ENCODE results near the gene LYPD6B.

The LYPD6B gene

DNA sequence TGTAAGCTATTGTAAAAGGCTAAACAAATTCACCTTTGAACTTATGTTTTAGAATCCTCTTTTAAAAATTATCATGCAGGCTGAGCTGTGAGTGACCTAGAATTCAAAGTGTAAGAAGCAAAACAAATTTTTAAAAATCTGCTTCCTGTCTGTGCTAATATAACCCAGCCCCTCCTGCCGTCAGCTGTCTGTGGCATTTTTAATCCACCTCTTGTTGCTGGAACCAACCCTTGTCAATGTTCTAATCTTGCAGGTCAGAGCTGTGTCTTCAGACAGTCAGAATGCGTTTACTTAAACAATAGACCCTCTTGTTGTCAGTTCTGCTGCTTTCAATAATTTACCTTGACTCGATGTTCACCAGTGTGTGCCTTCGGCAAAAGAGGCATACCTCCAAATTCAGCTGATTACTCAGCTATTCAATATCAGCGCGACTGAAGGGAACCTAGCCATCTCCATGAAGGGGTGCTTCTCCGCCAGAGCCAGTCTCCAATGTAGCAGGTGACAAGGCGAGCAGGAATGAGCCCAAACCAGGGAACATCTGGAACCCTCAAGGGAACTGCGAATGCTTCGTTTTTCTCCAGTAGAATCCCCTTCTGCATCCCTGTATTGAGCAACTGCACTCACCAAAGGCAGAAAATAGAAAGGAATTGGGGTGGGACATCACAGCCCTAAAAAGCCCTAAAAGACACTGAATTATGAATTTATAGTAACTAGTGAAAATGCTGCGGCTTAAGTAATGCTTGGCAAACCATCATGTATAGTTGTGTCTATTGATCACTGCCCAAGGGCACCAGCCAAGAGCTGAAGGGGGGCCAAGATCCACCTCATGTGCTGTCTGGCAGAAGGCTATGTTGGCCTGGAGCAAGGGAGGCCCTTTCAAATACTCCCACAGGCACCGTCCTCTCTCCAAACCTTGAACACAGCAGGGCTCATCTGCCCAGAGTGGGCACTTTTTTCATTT, 62.5 kb downstream of the LYPD6B start:
- DNase-seq (ENCODE audit: low read depth): no peak
- no peak overlapping the region for H3K4me3 ChIP-seq (ENCODE audit: low read length)
- no peaks in the 10 kb centered on the region for H3K4me1 ChIP-seq (ENCODE audit: control insufficient read depth, insufficient read depth, low read length)
- no peaks in the 10 kb centered on the region for H3K36me3 ChIP-seq (ENCODE audit: control insufficient read depth, insufficient read depth, low read length, severe bottlenecking)
- H3K9me3 ChIP-seq (ENCODE audit: control insufficient read depth, low read length): peaks cover 4% of the 10 kb centered on the region
- H3K9ac ChIP-seq (ENCODE audit: low read length): no peak overlapping the region
- H3K27me3 ChIP-seq (replicated peaks; ENCODE audit: control insufficient read depth, insufficient read depth, low read length): peaks cover 21% of the 10 kb centered on the region

DNA sequence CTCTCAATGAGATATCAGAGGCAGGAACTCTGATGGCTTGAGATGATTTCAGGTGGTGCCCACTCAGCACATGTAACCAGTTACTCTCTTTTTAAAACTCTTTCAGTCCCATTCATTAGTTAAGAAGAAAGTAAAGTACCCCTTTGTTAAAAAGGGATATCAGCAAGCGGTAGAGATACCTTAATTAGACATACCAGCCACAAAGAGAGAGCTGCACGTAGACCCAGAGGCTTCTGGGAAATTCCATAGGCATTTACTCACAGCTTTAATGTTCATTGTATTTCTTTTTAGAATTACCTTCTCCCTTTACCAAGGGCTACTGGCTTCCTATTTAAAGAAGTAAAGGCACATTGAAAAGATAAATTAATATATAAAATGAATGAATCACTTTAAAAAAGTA, 63.3 kb downstream of the LYPD6B start:
- H3K9ac ChIP-seq (ENCODE audit: low read length): no peak overlapping the region
- H3K4me3 ChIP-seq (ENCODE audit: low read length): no peak overlapping the region
- peaks cover 18% of the 10 kb centered on the region for H3K27me3 ChIP-seq (replicated peaks; ENCODE audit: control insufficient read depth, insufficient read depth, low read length)
- no peaks in the 10 kb centered on the region for H3K36me3 ChIP-seq (ENCODE audit: control insufficient read depth, insufficient read depth, low read length, severe bottlenecking)
- H3K4me1 ChIP-seq (ENCODE audit: control insufficient read depth, insufficient read depth, low read length): no peaks in the 10 kb centered on the region
- peaks cover 11% of the 10 kb centered on the region for H3K9me3 ChIP-seq (ENCODE audit: control insufficient read depth, low read length)
- no peak for DNase-seq (ENCODE audit: low read depth)

DNA sequence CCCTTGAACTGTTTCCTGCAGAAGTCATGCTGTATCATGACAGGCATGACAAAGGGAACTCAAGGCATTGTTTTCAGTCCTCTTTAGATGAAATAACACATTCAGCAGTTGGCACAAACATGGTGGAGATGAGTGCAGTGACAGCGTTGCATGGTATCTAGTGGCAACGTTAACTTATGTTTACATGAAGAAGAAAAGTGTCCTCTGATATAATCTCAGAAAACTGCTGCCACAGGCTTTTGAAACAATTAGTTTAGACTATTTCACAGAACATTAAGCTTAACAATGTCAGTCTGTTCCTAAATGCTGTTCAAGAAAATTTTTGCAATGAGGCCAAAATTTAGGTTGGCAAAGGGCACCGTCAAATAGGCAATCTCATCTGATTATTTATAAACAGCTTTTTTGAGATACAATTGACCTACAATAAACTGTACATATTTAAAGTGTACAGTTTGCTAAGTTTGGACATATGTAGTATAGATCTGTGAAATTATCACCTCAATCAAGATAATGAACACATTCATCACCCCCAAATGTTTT, 64.7 kb downstream of the LYPD6B start:
- Histone ChIP-seq H3K36me3 (ENCODE audit: control insufficient read depth, insufficient read depth, low read length, severe bottlenecking) (no peaks in the 10 kb centered on the region), H3K4me3 (ENCODE audit: low read length) (no peak overlapping the region), H3K4me1 (ENCODE audit: control insufficient read depth, insufficient read depth, low read length) (no peaks in the 10 kb centered on the region), H3K9ac (ENCODE audit: low read length) (no peak overlapping the region), H3K27me3 (replicated peaks; ENCODE audit: control insufficient read depth, insufficient read depth, low read length) (peaks cover 12% of the 10 kb centered on the region), H3K9me3 (ENCODE audit: control insufficient read depth, low read length) (peaks cover 11% of the 10 kb centered on the region)
- no peak for DNase-seq (ENCODE audit: low read depth)

DNA sequence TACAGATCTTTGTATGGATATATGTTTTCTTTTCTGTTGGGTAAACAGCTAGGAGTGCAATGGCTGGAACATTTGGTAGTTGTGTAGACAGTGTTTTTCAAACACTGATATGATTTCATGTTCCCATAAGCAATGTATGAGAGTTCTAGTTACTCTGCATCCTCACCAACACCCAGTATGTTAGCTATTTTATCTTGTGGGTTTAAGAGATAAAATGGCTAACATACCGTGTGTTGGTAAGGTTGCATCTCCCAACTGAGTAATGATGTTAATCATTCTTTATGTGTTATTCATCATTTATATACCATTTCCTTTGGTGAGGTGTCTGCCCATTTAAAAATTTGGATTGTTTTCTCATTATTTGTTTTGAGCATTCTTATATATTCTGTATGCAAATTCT, 65.7 kb downstream of the LYPD6B start:
- H3K27me3 ChIP-seq (replicated peaks; ENCODE audit: control insufficient read depth, insufficient read depth, low read length): peaks cover 12% of the 10 kb centered on the region
- peaks cover 11% of the 10 kb centered on the region for H3K9me3 ChIP-seq (ENCODE audit: control insufficient read depth, low read length)
- no peaks in the 10 kb centered on the region for H3K4me1 ChIP-seq (ENCODE audit: control insufficient read depth, insufficient read depth, low read length)
- H3K36me3 ChIP-seq (ENCODE audit: control insufficient read depth, insufficient read depth, low read length, severe bottlenecking): no peaks in the 10 kb centered on the region
- H3K4me3 ChIP-seq (ENCODE audit: low read length): no peak overlapping the region
- no peak for DNase-seq (ENCODE audit: low read depth)
- no peak overlapping the region for H3K9ac ChIP-seq (ENCODE audit: low read length)

DNA sequence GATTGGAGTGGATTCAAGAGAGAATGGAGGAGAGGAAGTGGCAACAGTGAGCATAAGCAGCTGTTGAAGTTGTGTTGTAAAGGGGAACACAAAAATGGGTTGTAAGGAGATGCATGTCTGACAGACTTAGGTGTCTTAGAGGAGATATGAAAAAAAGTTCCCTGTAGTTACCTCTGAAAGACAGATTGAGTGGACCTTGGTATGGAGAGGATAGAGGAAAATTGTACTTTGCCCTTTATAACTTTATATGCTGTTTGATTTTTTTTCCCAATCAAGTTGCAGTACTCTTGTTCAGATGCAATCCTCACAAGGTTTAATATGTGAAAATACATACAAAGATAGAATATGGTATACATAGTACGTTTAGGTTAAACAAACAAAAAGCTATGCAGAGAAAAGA, 73.6 kb downstream of the LYPD6B start:
- Histone ChIP-seq H3K36me3 (ENCODE audit: control insufficient read depth, insufficient read depth, low read length, severe bottlenecking) (no peaks in the 10 kb centered on the region), H3K4me1 (ENCODE audit: control insufficient read depth, insufficient read depth, low read length) (no peaks in the 10 kb centered on the region), H3K4me3 (ENCODE audit: low read length) (no peak overlapping the region), H3K9me3 (ENCODE audit: control insufficient read depth, low read length) (peaks cover 3% of the 10 kb centered on the region), H3K27me3 (replicated peaks; ENCODE audit: control insufficient read depth, insufficient read depth, low read length) (no peaks in the 10 kb centered on the region), H3K9ac (ENCODE audit: low read length) (no peak overlapping the region)
- DNase-seq (ENCODE audit: low read depth): no peak

DNA sequence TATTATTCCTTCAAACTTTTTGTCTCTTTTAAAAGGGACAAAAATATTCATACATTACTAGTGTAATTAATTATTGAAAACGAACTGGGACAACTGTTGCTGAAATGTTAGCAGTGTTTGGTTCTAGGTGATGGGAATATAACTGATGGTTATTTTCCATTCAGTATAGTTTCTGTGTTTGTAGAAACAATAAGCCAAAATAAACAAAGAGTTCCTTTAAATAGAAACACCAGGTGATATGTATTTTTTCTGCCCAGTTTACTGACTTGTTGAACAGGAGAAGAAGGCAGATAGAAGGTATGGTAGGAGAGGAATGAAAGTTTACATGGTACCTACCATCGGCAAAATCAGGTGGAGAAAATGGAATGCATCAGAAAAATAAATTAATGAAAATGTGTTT, 74.2 kb downstream of the LYPD6B start:
- no peak overlapping the region for H3K4me3 ChIP-seq (ENCODE audit: low read length)
- H3K36me3 ChIP-seq (ENCODE audit: control insufficient read depth, insufficient read depth, low read length, severe bottlenecking): no peaks in the 10 kb centered on the region
- no peak overlapping the region for H3K9ac ChIP-seq (ENCODE audit: low read length)
- DNase-seq (ENCODE audit: low read depth): no peak
- peaks cover 3% of the 10 kb centered on the region for H3K9me3 ChIP-seq (ENCODE audit: control insufficient read depth, low read length)
- no peaks in the 10 kb centered on the region for H3K4me1 ChIP-seq (ENCODE audit: control insufficient read depth, insufficient read depth, low read length)
- peaks cover under 1% of the 10 kb centered on the region for H3K27me3 ChIP-seq (replicated peaks; ENCODE audit: control insufficient read depth, insufficient read depth, low read length)

DNA sequence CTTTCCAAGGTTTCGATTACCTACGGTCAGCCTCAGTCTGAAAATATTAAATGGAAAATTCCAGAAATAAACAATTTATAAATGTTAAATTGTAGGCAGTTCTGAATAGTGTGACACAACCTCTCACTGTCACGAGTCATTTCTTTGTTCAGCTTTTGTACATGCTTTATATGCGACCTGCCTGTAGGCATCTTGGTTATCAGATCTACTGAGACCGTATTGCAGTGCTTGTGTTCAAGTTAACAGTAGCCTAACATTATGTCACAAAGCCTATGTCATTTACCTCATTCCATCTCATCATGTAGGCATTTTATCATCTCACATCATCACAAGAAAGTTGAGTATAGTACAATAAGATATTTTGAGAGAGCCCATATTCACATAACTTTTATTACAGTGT, 77.3 kb downstream of the LYPD6B start:
- no peaks in the 10 kb centered on the region for H3K36me3 ChIP-seq (ENCODE audit: control insufficient read depth, insufficient read depth, low read length, severe bottlenecking)

DNA sequence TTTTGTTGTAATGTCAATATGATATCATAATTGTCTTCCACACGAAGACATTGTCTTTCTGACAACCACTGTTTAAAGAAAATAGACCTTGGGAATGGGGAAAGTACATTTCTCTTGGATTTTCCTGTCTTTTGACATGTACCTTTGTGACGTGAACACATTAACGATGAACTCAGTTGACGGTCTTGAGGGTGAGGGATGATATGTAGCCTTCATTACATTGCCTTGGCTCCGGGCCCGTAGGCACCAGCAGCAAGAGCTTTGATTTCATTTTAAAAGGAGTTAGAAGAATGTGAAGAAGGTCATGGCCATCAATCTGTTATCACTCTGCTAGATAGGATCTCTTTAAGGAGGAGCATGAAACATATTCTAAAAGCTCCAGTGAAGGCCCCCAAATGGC, 80.9 kb downstream of the LYPD6B start:
- no peaks in the 10 kb centered on the region for H3K36me3 ChIP-seq (ENCODE audit: control insufficient read depth, insufficient read depth, low read length, severe bottlenecking)
- no peak overlapping the region for H3K4me3 ChIP-seq (ENCODE audit: low read length)
- no peak overlapping the region for H3K9ac ChIP-seq (ENCODE audit: low read length)
- H3K27me3 ChIP-seq (replicated peaks; ENCODE audit: control insufficient read depth, insufficient read depth, low read length): peaks cover 12% of the 10 kb centered on the region
- H3K9me3 ChIP-seq (ENCODE audit: control insufficient read depth, low read length): no peaks in the 10 kb centered on the region
- no peaks in the 10 kb centered on the region for H3K4me1 ChIP-seq (ENCODE audit: control insufficient read depth, insufficient read depth, low read length)
- no peak for DNase-seq (ENCODE audit: low read depth)

More for the DNA sequence above, 77.3 kb downstream of the LYPD6B start:
- H3K4me3 ChIP-seq (ENCODE audit: low read length): no peak overlapping the region
- H3K4me1 ChIP-seq (ENCODE audit: control insufficient read depth, insufficient read depth, low read length): no peaks in the 10 kb centered on the region
- no peak overlapping the region for H3K9ac ChIP-seq (ENCODE audit: low read length)
- DNase-seq (ENCODE audit: low read depth): no peak
- H3K27me3 ChIP-seq (replicated peaks; ENCODE audit: control insufficient read depth, insufficient read depth, low read length): peaks cover 7% of the 10 kb centered on the region
- peaks cover 3% of the 10 kb centered on the region for H3K9me3 ChIP-seq (ENCODE audit: control insufficient read depth, low read length)

DNA sequence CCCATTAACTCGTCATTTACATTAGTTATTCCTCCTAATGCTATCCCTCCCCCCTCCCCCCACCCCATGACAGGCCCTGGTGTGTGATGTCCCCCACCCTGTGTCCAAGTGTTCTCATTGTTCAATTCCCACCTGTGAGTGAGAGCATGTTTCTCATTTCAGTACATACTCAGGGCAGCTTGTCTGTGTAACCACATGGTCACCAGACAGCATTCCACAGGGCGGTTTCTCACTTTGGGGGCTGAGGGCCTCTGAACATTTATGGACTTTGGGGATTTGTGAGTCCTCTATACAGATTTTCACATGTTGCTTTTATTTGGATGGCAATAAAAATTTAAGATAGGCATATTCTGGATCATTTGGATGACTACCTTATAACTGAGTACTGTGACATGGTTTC, 84.0 kb downstream of the LYPD6B start:
- H3K9ac ChIP-seq (ENCODE audit: low read length): no peak overlapping the region
- no peaks in the 10 kb centered on the region for H3K4me1 ChIP-seq (ENCODE audit: control insufficient read depth, insufficient read depth, low read length)
- no peak overlapping the region for H3K4me3 ChIP-seq (ENCODE audit: low read length)
- DNase-seq (ENCODE audit: low read depth): no peak
- no peaks in the 10 kb centered on the region for H3K9me3 ChIP-seq (ENCODE audit: control insufficient read depth, low read length)
- H3K27me3 ChIP-seq (replicated peaks; ENCODE audit: control insufficient read depth, insufficient read depth, low read length): peaks cover 12% of the 10 kb centered on the region
- no peaks in the 10 kb centered on the region for H3K36me3 ChIP-seq (ENCODE audit: control insufficient read depth, insufficient read depth, low read length, severe bottlenecking)

DNA sequence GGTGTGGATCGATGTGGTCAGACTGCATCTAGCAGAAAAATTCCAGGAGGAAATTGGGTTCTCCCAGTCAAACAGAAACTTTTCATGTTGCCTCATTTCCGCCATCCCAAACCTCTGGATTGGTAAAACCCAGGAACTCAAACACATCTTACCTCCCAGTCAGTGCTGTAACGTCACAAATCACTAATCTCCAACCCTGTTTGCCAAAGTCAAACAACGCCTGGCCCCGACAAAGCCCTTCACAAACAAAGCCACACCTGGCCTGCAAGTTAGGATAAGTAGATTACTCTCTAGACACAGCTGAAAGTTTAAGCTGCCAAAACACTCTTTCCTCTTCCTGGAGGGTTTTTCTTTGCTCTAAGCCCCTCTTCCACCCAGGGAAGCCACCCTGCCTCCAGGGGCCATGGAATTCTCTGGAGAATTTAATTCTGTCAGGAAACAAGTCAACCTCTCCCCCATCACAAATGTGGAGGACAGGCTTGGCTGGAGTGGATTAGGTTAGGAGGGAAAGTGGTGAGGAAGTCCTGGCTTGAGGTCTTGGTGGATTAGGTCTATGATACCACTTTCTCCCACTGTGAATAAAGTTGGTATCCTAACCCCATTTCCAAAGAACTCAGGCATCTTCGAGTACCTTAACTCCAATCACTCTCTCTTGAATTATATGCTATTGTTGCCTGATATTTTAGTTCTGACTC, 86.7 kb downstream of the LYPD6B start:
- no peaks in the 10 kb centered on the region for H3K9me3 ChIP-seq (ENCODE audit: control insufficient read depth, low read length)
- DNase-seq (ENCODE audit: low read depth): no peak
- H3K27me3 ChIP-seq (replicated peaks; ENCODE audit: control insufficient read depth, insufficient read depth, low read length): peaks cover 5% of the 10 kb centered on the region
- H3K9ac ChIP-seq (ENCODE audit: low read length): no peak overlapping the region
- no peak overlapping the region for H3K4me3 ChIP-seq (ENCODE audit: low read length)
- no peaks in the 10 kb centered on the region for H3K4me1 ChIP-seq (ENCODE audit: control insufficient read depth, insufficient read depth, low read length)
- no peaks in the 10 kb centered on the region for H3K36me3 ChIP-seq (ENCODE audit: control insufficient read depth, insufficient read depth, low read length, severe bottlenecking)

DNA sequence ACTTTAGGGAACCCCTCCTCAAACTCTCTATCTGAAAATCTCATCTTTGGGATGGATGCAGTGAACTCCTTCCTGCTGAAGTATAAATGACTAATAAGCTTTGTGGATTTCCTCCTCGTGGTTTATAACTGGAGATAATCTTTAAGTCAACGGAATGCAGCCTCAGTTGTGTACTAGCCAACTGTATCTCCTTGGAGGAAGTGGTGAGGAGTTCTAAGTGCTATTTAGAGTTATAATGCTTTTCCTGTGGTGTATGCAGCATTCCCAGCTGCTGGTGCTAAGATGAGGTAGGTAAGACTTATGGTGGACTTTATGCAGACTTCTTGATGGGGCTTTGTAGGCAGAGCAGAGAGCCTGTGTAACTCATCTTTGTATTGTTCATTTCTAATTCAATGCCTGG, 90.9 kb downstream of the LYPD6B start:
- DNase-seq (ENCODE audit: low read depth): no peak
- no peaks in the 10 kb centered on the region for H3K4me1 ChIP-seq (ENCODE audit: control insufficient read depth, insufficient read depth, low read length)
- H3K36me3 ChIP-seq (ENCODE audit: control insufficient read depth, insufficient read depth, low read length, severe bottlenecking): no peaks in the 10 kb centered on the region
- no peaks in the 10 kb centered on the region for H3K9me3 ChIP-seq (ENCODE audit: control insufficient read depth, low read length)
- H3K9ac ChIP-seq (ENCODE audit: low read length): no peak overlapping the region
- H3K4me3 ChIP-seq (ENCODE audit: low read length): no peak overlapping the region
- H3K27me3 ChIP-seq (replicated peaks; ENCODE audit: control insufficient read depth, insufficient read depth, low read length): no peaks in the 10 kb centered on the region
